Dermis blood vessel endothelial cell (primary cell): ENCODE measurements around the gene DENND1A. TPM values are rescaled to one million over a fixed set of nuclear protein-coding genes. Genes with fewer than 3 reads are reported as not detected.
"Not testable (repeated sequence)": the region's sequence is repeated elsewhere in the genome, so short reads cannot be mapped to it uniquely, and the experiment has no call there.

Experiments
- DNase-seq: peaks from one replicate; pipeline ENCODE4 v3.0.0; 2010
- total RNA-seq: library from RNA; depleted of rRNA; stranded (reverse); fragments of >200 nt; gene quantifications from 2 replicates; pipeline ENCODE4 v1.2.3, GENCODE V29; 2014

The DENND1A gene
- total RNA-seq, 1 donor from 2014 or later: 9.5 TPM

DNA sequence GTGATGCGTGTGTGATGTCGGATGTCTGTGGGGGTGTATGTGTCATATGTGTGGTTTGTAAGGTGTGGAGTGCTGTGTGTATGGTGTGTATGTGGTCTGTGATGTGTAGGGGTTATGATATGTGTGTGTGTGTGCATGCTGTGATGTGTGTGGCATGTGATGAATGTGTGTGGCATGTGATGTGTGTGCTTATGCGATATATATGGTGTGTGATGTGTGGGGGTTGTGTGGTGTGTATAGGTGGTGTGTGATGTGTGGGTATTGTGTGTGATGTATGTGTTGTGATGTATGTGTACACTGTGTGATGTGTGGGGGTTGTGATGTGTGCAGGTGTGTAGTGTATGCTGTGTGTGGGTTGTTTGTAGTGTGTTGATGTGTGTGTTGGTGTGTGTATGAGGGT lies 583.1 kb downstream of the DENND1A start:
- no peak for DNase-seq

DNA sequence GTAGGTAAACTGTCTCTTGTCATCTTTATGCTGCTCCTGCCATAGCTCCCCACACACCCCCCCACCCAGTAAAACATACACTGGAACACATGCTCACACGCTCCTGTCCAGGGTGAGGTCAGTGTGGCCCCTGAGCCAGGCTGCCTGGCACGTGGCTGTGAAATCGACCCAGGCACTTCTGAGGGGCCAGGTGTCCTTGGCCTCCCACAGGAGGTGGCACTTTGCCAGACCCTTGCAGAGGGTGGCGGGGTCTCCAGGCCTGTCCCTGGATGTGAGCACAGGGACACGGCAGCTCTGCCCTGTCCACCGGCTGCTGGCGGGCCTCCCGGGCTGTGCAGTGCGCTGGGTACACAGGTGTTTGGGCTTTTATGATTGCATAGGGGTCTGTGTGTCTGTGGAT lies 583.9 kb downstream of the DENND1A start:
- DNase-seq: no peak

- DNase-seq: no peak
Observed at GRCh38 chr9:123345567-123345955, 584.4 kb downstream of the DENND1A start.

GRCh38 chr9:123344192-123344949 lies 585.6 kb downstream of the DENND1A start:
- DNase-seq: no peak

DNA sequence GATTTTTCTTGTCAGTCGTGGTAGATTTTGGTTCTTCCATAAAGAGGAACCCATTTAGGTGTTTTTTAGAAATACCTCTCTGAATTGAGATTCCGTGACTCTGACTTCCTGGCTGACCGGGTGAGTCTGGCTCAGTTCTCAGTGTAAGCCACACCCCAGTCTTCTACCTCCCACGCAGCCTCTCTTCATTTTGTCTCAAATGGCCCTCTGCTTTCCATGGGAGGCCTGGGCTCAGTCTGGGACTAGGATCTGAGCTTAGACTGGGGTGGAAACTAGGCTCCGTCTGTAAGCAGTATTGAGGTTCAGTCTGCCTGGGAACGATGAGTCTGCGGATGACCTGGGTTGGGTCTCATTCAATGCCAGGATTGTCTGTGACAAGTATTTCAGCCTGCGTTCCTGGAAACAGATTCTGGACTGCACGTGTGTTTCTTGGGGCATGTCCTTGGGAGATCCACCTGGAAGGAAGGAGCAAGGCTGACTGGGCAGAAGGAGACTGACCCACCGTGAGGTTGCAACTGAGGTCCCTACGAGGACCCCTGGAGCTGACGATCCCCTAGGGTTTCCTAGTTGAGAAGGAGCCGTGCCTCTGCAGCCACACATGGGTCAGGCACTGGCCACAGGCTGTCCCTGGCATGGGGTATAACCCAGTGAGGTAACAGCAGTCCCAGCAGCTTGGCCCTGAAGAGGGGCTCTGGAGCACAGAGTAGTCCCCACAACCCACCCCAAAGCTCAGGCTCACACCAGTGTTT lies 586.3 kb downstream of the DENND1A start:
- DNase-seq: no peak

DNA sequence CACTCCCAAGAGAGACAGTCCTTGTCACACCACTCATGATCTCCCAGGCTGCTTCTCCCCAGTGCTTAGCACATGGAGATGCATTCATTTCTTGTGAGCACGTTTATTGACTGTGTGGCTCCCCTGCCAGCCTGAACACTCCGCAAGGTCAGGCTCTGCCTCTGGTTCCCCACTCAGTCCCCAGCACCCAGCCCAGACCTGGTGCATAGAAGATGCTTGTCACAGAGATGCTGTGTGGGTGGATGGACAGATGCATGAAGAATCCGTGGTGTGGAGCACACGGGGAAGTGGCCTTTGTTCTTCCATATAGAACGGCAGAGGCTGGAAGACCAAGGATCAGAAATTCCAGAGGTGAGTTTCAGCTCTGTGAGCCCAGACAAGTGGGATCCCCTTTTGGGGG lies 587.7 kb downstream of the DENND1A start:
- no peak for DNase-seq

DNA sequence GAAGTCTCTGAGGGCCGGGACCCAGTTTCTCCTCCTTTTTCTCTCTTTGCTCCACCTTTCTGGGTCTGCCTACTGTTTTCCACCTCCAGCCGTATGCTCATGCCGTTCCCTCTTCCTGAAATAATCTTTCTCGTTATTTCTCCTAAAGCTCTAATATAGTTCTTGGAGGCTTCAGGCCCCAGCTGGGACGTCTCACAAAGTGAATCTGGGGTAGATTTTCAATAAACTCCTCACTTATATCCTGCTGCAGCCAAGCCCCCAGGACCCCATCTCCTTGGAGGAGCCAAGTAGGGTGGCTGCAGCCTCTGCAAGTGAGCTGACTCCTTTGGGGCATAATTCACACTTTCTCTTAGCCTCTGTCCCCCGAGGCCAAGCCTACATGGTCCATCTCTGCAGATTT lies 588.1 kb downstream of the DENND1A start:
- DNase-seq: no peak

- DNase-seq: peak; percentile 64
Observed at GRCh38 chr9:123339666-123340510, 590.0 kb downstream of the DENND1A start.

DNA sequence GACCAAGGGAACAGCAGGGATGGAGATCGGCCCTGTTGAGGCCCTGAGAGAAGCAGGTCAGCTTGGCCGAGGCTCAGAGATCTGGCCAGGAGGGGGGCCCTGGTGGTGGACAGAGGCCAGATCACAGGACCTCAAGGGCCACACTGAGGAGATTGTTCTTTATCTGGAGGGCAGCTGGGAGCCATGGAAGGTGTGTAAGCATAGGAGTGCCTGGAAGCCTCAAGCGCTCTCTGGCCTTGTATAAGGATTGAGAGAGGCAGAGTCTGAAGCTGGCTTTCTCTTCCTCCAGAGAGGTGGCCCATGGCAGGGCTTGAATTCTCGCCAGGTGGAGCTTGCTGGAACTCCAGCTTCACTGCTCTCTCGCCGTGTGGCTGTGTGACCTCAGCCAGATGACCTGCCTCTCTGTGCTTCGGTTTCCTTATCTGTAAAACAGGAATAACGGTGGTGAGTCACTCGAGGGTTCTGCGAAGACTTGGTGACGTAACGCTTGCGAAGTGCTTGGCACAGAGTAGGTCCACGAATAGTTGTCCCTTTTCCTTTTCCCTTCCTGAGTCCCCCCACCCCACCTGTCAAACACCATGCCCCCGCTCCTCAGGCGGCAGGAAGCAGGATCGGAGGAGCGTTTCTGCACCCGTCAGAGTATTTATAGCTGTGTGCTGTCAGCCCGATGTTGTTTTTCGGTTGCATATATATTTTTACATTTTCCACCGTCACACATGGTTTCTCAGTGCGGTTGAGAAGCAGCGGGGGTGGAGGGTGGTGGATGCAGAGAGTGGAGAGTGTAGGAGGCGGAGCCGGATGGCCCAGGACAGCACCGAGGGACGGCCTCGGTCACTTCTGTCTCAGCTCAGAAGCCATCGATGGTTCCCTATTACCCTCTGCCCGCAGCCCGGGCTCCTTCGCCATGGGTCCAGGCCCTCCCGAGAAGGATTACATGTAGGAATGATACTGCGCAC lies 590.9 kb downstream of the DENND1A start:
- peak; percentile 66 for DNase-seq

DNA sequence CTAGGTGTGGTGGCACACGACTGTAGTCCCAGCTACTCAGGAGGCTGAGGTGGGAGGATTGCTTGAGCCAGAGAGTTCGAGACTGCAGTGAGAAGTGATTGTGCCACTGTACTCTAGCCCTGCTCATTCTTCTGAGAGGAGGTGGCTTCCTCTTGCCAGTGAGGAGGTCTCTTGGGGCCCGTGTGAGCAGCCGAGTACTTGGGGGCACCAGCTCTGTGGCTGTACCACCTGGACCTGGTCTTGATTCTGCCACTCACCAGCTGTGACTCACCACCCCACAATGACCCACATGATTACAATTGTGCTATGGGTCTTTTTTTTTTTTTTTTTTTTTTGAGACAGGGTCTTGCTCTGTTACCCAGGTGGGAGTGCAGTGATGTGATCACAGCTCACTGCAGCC lies 592.0 kb downstream of the DENND1A start:
- no peak for DNase-seq

GRCh38 chr9:123336959-123337358 lies 593.0 kb downstream of the DENND1A start:
- no peak for DNase-seq

GRCh38 chr9:123336449-123336848 lies 593.5 kb downstream of the DENND1A start:
- DNase-seq: no peak

DNA sequence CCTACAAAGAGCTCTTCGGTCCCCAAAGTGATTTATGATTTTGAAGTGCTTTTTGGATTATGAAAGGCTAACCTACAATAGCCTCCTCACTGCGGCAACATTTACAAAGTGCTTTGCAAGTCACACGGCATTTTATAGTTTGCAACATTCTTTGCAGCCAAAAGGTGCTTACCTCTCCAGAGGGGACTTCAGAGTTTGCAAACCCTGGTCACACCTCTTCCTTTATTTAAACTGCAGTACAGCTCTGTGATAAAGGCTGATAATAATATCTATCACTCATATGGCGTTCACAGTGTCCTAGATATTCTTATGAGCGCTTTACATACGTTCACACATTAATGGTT lies 594.0 kb downstream of the DENND1A start:
- no peak for DNase-seq

DNA sequence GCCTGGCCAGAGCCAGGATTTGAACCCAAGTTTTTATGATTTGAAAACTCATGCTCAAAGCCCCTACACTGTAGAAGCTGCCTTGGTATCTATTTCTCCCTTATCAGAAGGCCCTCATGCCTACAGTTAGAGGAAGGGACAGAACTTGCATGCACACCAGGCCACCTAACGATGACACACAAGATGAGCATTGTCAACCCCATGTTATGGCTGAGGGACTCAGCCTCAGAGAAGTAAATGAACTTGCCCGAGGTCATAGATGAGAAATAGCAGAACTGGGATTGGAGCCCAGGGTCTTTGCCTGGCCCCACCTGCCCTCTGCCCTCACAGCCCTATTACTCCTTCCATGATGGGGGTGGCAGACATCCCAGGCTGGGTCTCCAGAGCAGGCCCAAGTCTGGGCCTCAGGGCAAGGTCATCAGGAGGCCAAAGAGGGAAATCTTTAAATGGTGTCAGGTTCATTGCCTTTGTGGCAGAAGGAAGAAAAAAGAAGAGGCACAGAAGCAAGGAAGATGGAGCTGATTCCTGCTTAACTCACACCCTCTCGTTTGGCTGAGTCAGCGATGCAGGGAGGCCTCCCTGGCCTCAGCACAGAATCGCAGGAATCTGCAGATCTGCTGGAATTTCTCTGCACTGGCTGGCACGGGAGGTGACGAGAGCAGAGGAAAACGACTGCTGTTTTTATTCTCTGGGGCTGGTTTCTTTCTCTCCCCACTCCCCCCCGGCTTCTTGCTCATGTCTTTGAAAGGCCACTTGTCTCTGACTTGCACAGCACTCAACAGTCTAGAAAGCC lies 594.5 kb downstream of the DENND1A start:
- no peak for DNase-seq

GRCh38 chr9:123334639-123335038 lies 595.3 kb downstream of the DENND1A start:
- DNase-seq: no peak

DNA sequence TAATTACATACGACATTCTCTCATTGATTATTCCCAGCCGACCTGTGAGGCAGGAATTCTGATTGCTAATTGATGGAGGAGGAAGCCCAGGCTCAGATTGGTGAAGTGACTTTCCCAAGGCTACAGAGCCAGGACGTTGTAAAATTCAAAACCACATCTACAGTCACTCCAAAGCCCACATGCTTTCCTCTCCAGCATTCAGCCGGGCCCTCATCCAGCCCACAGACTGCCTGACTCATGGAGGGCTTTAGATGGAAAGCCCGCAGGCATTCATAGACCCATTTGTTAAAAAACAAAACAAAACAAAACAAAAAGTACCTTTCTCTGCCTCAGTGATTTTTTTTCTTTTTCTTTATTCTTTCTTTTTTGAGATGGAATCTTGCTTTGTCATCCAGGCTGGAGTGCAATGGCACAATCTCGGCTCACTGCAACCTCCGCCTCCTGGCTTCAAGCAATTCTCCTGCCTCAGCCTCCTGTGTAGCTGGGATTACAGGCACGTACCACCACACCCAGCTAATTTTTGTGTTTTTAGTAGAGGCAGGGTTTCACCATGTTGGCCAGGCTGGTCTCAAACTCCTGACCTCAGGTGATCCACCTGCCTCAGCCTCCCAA lies 596.8 kb downstream of the DENND1A start:
- DNase-seq: not testable (repeated sequence)

DNA sequence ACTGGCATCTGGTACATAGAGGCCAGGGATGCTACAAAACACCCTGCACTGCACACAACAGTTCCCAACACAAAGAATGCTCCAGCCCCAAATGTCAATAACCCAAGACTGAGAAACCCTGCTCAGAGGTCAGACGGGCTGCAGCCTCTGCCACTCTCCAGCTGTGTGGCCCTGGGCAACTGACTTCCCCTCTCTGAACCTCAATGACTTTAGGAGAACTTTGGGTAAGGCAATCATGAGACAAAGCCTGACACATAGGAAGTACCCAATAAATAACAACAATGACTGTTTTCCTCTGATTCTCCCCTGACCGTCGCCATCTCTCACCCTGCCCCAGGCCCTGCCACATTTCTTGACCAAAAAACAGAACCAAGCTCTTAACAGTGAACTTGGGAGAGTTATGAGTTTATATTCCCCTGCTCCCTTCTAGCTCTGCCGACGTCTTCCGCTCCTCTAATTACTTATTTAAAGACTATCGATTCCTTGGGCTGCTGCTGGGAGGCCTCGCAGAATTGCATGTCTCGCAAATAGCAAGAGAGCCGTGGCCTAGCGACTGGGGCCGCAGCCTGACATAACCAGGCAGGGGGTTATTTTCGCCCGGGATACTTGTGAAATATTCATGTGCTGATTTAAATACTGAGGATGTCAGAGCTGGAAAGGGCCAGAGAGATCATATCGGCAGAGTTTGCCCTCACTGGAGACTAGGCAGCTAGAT lies 598.4 kb downstream of the DENND1A start:
- no peak for DNase-seq
